ENCODE results near the gene RAD51B. TPM values are rescaled to one million over a fixed set of nuclear protein-coding genes. Genes with fewer than 3 reads are reported as not detected.

Gene RAD51B
- total RNA-seq, 1 experiment from 2014 or later = 10.8 TPM

- Histone ChIP-seq H3K9me2 (replicated peaks; ENCODE audit: low read length) (no peaks in the 10 kb centered on the region), H3K4me2 (ENCODE audit: low read length) (no peak overlapping the region), H3K9me3 (ENCODE audit: low read length) (no peaks in the 10 kb centered on the region), H3F3A (ENCODE audit: low read length, unreplicated experiment) (no peaks in the 10 kb centered on the region), H3K4me3 (ENCODE audit: low read length) (no peak overlapping the region), H3K9ac (ENCODE audit: low read length) (no peak overlapping the region), H3K4me1 (ENCODE audit: insufficient read depth, low read length) (peaks cover 2% of the 10 kb centered on the region), H3K36me3 (ENCODE audit: low read depth, low read length) (no peaks in the 10 kb centered on the region), H2AFZ (ENCODE audit: low read length) (no peak overlapping the region), H3K79me2 (ENCODE audit: low read length) (no peaks in the 10 kb centered on the region), H3K27ac (ENCODE audit: low read length) (no peak overlapping the region), H3K27me3 (ENCODE audit: low read length) (no peaks in the 10 kb centered on the region), H4K20me1 (ENCODE audit: low read length) (no peaks in the 10 kb centered on the region)
- DNase-seq (no peak), ATAC-seq (no peak)
- TF ChIP-seq EZH2 (IDR thresholded peaks at IDR 0.05; ENCODE audit: low read length, unreplicated experiment) (no peak), CTCF (conservative IDR thresholded peaks at IDR 0.05; ENCODE audit: low read depth, low read length) (no peak), EZH2phosphoT487 (IDR thresholded peaks at IDR 0.05; ENCODE audit: borderline replicate concordance, low read length) (no peak)
- POLR2A ChIA-PET (ENCODE audit: unreplicated experiment) = no interaction called here
- intact Hi-C loops (cut with micrococcal nuclease) = no loop called here
- no TSS peak for BruUV-seq (replicated peaks)
- CTCF ChIA-PET = no interaction called here
Measured at GRCh38 chr14:68111097-68111852, 291.7 kb downstream of the RAD51B start.

- Histone ChIP-seq H3K4me1 (ENCODE audit: insufficient read depth, low read length) (peaks cover 8% of the 10 kb centered on the region), H2AFZ (ENCODE audit: low read length) (no peak overlapping the region), H3K9me2 (replicated peaks; ENCODE audit: low read length) (no peaks in the 10 kb centered on the region), H3K9ac (ENCODE audit: low read length) (no peak overlapping the region), H3K9me3 (ENCODE audit: low read length) (no peaks in the 10 kb centered on the region), H3F3A (ENCODE audit: low read length, unreplicated experiment) (no peaks in the 10 kb centered on the region), H3K27ac (ENCODE audit: low read length) (no peak overlapping the region), H3K79me2 (ENCODE audit: low read length) (no peaks in the 10 kb centered on the region), H3K4me3 (ENCODE audit: low read length) (no peak overlapping the region), H3K4me2 (ENCODE audit: low read length) (no peak overlapping the region), H4K20me1 (ENCODE audit: low read length) (no peaks in the 10 kb centered on the region), H3K27me3 (ENCODE audit: low read length) (no peaks in the 10 kb centered on the region), H3K36me3 (ENCODE audit: low read depth, low read length) (no peaks in the 10 kb centered on the region)
- DNase-seq (peak; percentile 14), ATAC-seq (peak; percentile 37)
- intact Hi-C loops (cut with micrococcal nuclease) = no loop called here
- TF ChIP-seq EZH2 (IDR thresholded peaks at IDR 0.05; ENCODE audit: low read length, unreplicated experiment) = no peak
- no peak for TF ChIP-seq EZH2phosphoT487 (IDR thresholded peaks at IDR 0.05; ENCODE audit: borderline replicate concordance, low read length)
- TF ChIP-seq CTCF (conservative IDR thresholded peaks at IDR 0.05; ENCODE audit: low read depth, low read length) = no peak
- ChIA-PET POLR2A (ENCODE audit: unreplicated experiment) (interaction anchor here (0.6 kb wide), 1 partner anchor 53 kb away, joined by 3 read pairs; no protein-coding TSS in a partner anchor), CTCF (no interaction called here)
- BruUV-seq (replicated peaks) = no TSS peak
Measured at GRCh38 chr14:68111853-68112270, 292.3 kb downstream of the RAD51B start.

- DNase-seq (no peak), ATAC-seq (no peak)
- no TSS peak for BruUV-seq (replicated peaks)
- H4K20me1 ChIP-seq (ENCODE audit: low read length) = no peaks in the 10 kb centered on the region
- no peaks in the 10 kb centered on the region for H3K79me2 ChIP-seq (ENCODE audit: low read length)
- H3K4me1 ChIP-seq (ENCODE audit: insufficient read depth, low read length) = peaks cover 8% of the 10 kb centered on the region
- no peaks in the 10 kb centered on the region for H3K9me3 ChIP-seq (ENCODE audit: low read length)
- H3K9me2 ChIP-seq (replicated peaks; ENCODE audit: low read length) = no peaks in the 10 kb centered on the region
- H3K9ac ChIP-seq (ENCODE audit: low read length) = no peak overlapping the region
- no peak overlapping the region for H3K4me2 ChIP-seq (ENCODE audit: low read length)
- H3K27ac ChIP-seq (ENCODE audit: low read length) = no peak overlapping the region
- H3F3A ChIP-seq (ENCODE audit: low read length, unreplicated experiment) = no peaks in the 10 kb centered on the region
- no peak overlapping the region for H3K4me3 ChIP-seq (ENCODE audit: low read length)
- H2AFZ ChIP-seq (ENCODE audit: low read length) = no peak overlapping the region
- POLR2A ChIA-PET (ENCODE audit: unreplicated experiment) = interaction anchor here (0.6 kb wide), 1 partner anchor 52 kb away, joined by 3 read pairs; no protein-coding TSS in a partner anchor
- TF ChIP-seq EZH2phosphoT487 (IDR thresholded peaks at IDR 0.05; ENCODE audit: borderline replicate concordance, low read length) (no peak), EZH2 (IDR thresholded peaks at IDR 0.05; ENCODE audit: low read length, unreplicated experiment) (no peak), CTCF (conservative IDR thresholded peaks at IDR 0.05; ENCODE audit: low read depth, low read length) (no peak)
- no peaks in the 10 kb centered on the region for H3K27me3 ChIP-seq (ENCODE audit: low read length)
- intact Hi-C loops (cut with micrococcal nuclease) = no loop called here
- H3K36me3 ChIP-seq (ENCODE audit: low read depth, low read length) = no peaks in the 10 kb centered on the region
- CTCF ChIA-PET = no interaction called here
Measured at GRCh38 chr14:68112442-68112841, 292.9 kb downstream of the RAD51B start.

All from PC-3 (cell line).